Liver (tissue), 9 donors: ENCODE results near the gene NDUFS4. TPM values are rescaled to one million over a fixed set of nuclear protein-coding genes. Genes with fewer than 3 reads are reported as not detected.
"Not testable (repeated sequence)": the region's sequence is repeated elsewhere in the genome, so short reads cannot be mapped to it uniquely, and the experiment has no call there.

Experiments
- DNase-seq: peaks from one replicate; pipeline ENCODE4 v3.0.0-alpha.2; 2017; ENCODE audit warnings: low spot score
- H3K27ac ChIP-seq, 2 donors: one replicate each; pipeline ENCODE4 v1.7.0; 2013; ENCODE audit warnings: inconsistent platforms in 2 of 2, low read length in 2 of 2, control low read depth in 1 of 2, low read depth in 1 of 2, mild to moderate bottlenecking in 1 of 2
- H3K27me3 ChIP-seq, 4 donors: one replicate each; pipeline versions ENCODE4 v1.6.1 to v1.7.0; 2013; ENCODE audit warnings: low read length in 3 of 4, inconsistent platforms in 1 of 4, mild to moderate bottlenecking in 1 of 4, moderate library complexity in 1 of 4; ENCODE audit not compliant: control insufficient read depth in 4 of 4, insufficient read depth in 4 of 4
- H3K36me3 ChIP-seq, 4 donors: one replicate each; pipeline versions ENCODE4 v1.6.1 to v1.7.0; 2013; ENCODE audit warnings: low read length in 3 of 4, mild to moderate bottlenecking in 3 of 4, low read depth in 1 of 4, moderate library complexity in 1 of 4; ENCODE audit not compliant: control insufficient read depth in 4 of 4, insufficient read depth in 3 of 4
- H3K4me1 ChIP-seq, 4 donors: one replicate each; pipeline versions ENCODE4 v1.6.1 to v1.7.0; 2013; ENCODE audit warnings: low read length in 3 of 4, mild to moderate bottlenecking in 3 of 4, moderate library complexity in 1 of 4; ENCODE audit not compliant: control insufficient read depth in 4 of 4, insufficient read depth in 4 of 4
- H3K4me3 ChIP-seq, 3 donors: one replicate each; pipeline versions ENCODE4 v1.6.1 to v1.7.0; 2013; ENCODE audit warnings: low read length in 3 of 3, control low read depth in 1 of 3, low read depth in 1 of 3, mild to moderate bottlenecking in 1 of 3
- H3K9ac ChIP-seq, 2 donors: one replicate each; pipeline ENCODE4 v1.7.0; 2013; ENCODE audit warnings: low read length in 2 of 2, mild to moderate bottlenecking in 2 of 2, moderate library complexity in 2 of 2, control low read depth in 1 of 2, low read depth in 1 of 2
- H3K9me3 ChIP-seq, 4 donors: one replicate each; pipeline versions ENCODE4 v1.6.1 to v1.7.0; 2013; ENCODE audit warnings: low read length in 3 of 4; ENCODE audit not compliant: control insufficient read depth in 4 of 4
- ATF3 ChIP-seq: IDR thresholded peaks from 2 replicates; pipeline ENCODE4 v1.6.1; 2016; ENCODE audit warnings: antibody characterized with exemption
- CTCF ChIP-seq: fragments of 150-350 bp; IDR thresholded peaks from 2 replicates; pipeline ENCODE4 v1.5.1; 2017; ENCODE audit warnings: improper control_type of control experiment, low read depth, low read length; ENCODE audit not compliant: missing input control
- EGR1 ChIP-seq, 2 donors: IDR thresholded peaks; 2 replicates each; pipeline ENCODE4 v1.6.1; 2016 to 2018; ENCODE audit warnings: antibody characterized with exemption in 2 of 2, low read depth in 2 of 2
- FOXA1 ChIP-seq: IDR thresholded peaks from 2 replicates; pipeline ENCODE4 v1.6.1; 2016; ENCODE audit warnings: antibody characterized with exemption
- GABPA ChIP-seq, 2 donors: IDR thresholded peaks in 1 of 2; conservative IDR thresholded peaks in 1 of 2; 2 replicates each; pipeline ENCODE4 v1.6.1; 2016; ENCODE audit warnings: antibody characterized with exemption in 2 of 2, mild to moderate bottlenecking in 1 of 2, moderate library complexity in 1 of 2
- HNF4A ChIP-seq, 2 donors: conservative IDR thresholded peaks; 2 replicates each; pipeline ENCODE4 v1.6.1; 2016; ENCODE audit warnings: antibody characterized with exemption in 2 of 2, mild to moderate bottlenecking in 2 of 2
- HNF4G ChIP-seq: IDR thresholded peaks from 2 replicates; pipeline ENCODE4 v1.6.1; 2016; ENCODE audit warnings: antibody characterized with exemption
- MAX ChIP-seq: IDR thresholded peaks from 2 replicates; pipeline ENCODE4 v1.6.1; 2016; ENCODE audit warnings: antibody characterized with exemption
- NR2F2 ChIP-seq: IDR thresholded peaks from 2 replicates; pipeline ENCODE4 v1.6.1; 2016; ENCODE audit warnings: antibody characterized with exemption
- RAD21 ChIP-seq, 2 donors: IDR thresholded peaks; 2 replicates each; pipeline ENCODE4 v1.6.1; 2016; ENCODE audit warnings: antibody characterized with exemption in 2 of 2, mild to moderate bottlenecking in 2 of 2
- RXRA ChIP-seq, 2 donors: IDR thresholded peaks; 2 replicates each; pipeline ENCODE4 v1.6.1; 2017 to 2018; ENCODE audit warnings: antibody characterized with exemption in 2 of 2, mild to moderate bottlenecking in 1 of 2
- SP1 ChIP-seq: IDR thresholded peaks from 2 replicates; pipeline ENCODE4 v1.6.1; 2018; ENCODE audit warnings: antibody characterized with exemption, mild to moderate bottlenecking
- TAF1 ChIP-seq: conservative IDR thresholded peaks from 2 replicates; pipeline ENCODE4 v1.6.1; 2016; ENCODE audit warnings: antibody characterized with exemption, mild to moderate bottlenecking
- ZBTB33 ChIP-seq: IDR thresholded peaks from 2 replicates; pipeline ENCODE4 v1.6.1; 2016; ENCODE audit warnings: antibody characterized with exemption
- WGBS: extraction: QIAGEN DNeasy Blood & Tissue Kit; methylation state at CpG from one replicate; pipeline ENCODE4 v1.1.7; 2013; 5-methylcytosine and 5-hydroxymethylcytosine counted together
- polyA plus RNA-seq, 2 donors: library from polyadenylated mRNA; stranded (reverse) in 1 of 2; unstranded in 1 of 2; fragments of 200-250 nt in 1 of 2; fragments of >200 nt in 1 of 2; fragmentation: Nextera tagmentation in 1 of 2; extraction: Ambion mirVana in 1 of 2; gene quantifications; one replicate each; pipeline versions ENCODE4 v1.2.1 to v1.2.3, GENCODE V29; 2013 to 2015
- total RNA-seq, 2 donors: library from RNA; depleted of rRNA; stranded (reverse); fragments of >200 nt; gene quantifications; one replicate each; pipeline ENCODE4 v1.2.3, GENCODE V29; 2014
- donor health status: healthy.
- donor health status: healthy.
- donor health status: healthy.
- donor health status: healthy.
- donor health status: healthy.

The NDUFS4 gene
- total and polyA plus RNA-seq, 4 donors, result 35.9 to 114 (median 53.4) TPM

- Histone ChIP-seq H3K4me1 (peaks cover 2 to 8% (median 5%) of the 10 kb centered on the region in 4 donors), H3K27ac (no peak overlapping the region), H3K27me3 (no peaks in the 10 kb centered on the region), H3K9ac (no peak overlapping the region), H3K4me3 (no peak overlapping the region), H3K36me3 (peaks cover 2 to 11% (median 5%) of the 10 kb centered on the region in 4 donors), H3K9me3 (no peaks in the 10 kb centered on the region)
- WGBS, result 96% methylated on average over 2 of the region's 2 CpGs
- TF ChIP-seq EGR1 (IDR thresholded peaks at IDR 0.05; ENCODE audit: low read depth in 2 of 2), result no peak
- TF ChIP-seq RAD21 (IDR thresholded peaks at IDR 0.05), result no peak
- TF ChIP-seq ATF3, result no peak
- TF ChIP-seq GABPA (IDR thresholded peaks at IDR 0.05 in 1 of 2, conservative IDR thresholded peaks at IDR 0.05 in 1 of 2), result no peak
- TF ChIP-seq SP1, result no peak
- no peak for TF ChIP-seq ZBTB33
- no peak for TF ChIP-seq TAF1
- no peak for TF ChIP-seq NR2F2
- TF ChIP-seq RXRA (IDR thresholded peaks at IDR 0.05), result no peak
- TF ChIP-seq FOXA1, result no peak
- TF ChIP-seq HNF4G, result no peak
- no peak for DNase-seq
Measured at GRCh38 chr5:53607886-53608285, 47.4 kb downstream of the NDUFS4 start.

- not testable (repeated sequence) for H3K9ac ChIP-seq, H3K27ac ChIP-seq, DNase-seq, H3K9me3 ChIP-seq, H3K4me1 ChIP-seq, H3K27me3 ChIP-seq, H3K4me3 ChIP-seq
- 78% methylated on average over 4 of the region's 4 CpGs for WGBS
- H3K36me3 ChIP-seq, result peaks cover 2 to 11% (median 5%) of the 10 kb centered on the region in 4 donors
Measured at GRCh38 chr5:53608897-53609296, 48.5 kb downstream of the NDUFS4 start.

- peaks cover 0 to 4% (median under 1%) of the 10 kb centered on the region in 4 donors for H3K36me3 ChIP-seq
- H3K27me3 ChIP-seq, result no peaks in the 10 kb centered on the region
- H3K4me1 ChIP-seq, result no peaks in the 10 kb centered on the region
- H3K9me3 ChIP-seq, result no peaks in the 10 kb centered on the region
- H3K27ac ChIP-seq, result no peak overlapping the region
- H3K4me3 ChIP-seq, result no peak overlapping the region
- DNase-seq, result no peak
- WGBS, result 90% methylated on average over 3 of the region's 3 CpGs
- no peak overlapping the region for H3K9ac ChIP-seq
- no peak for TF ChIP-seq HNF4A (conservative IDR thresholded peaks at IDR 0.05)
- no peak for TF ChIP-seq HNF4G
- no peak for TF ChIP-seq FOXA1
- TF ChIP-seq MAX, result no peak
- TF ChIP-seq SP1, result no peak
- TF ChIP-seq CTCF, result no peak
- TF ChIP-seq ZBTB33, result no peak
Measured at GRCh38 chr5:53613061-53613460, 52.6 kb downstream of the NDUFS4 start.
